ENCODE measurements around the gene RAB37.

RAB37 gene

GRCh38 chr17:74728033-74728701 lies 8.9 kb upstream of the RAB37 start:
- DNase-seq (ENCODE audit: low read depth in 2 of 2), result no peak

- DNase-seq (ENCODE audit: low read depth in 2 of 2), result no peak
Observed at GRCh38 chr17:74728702-74729075, 8.4 kb upstream of the RAB37 start.

- DNase-seq (ENCODE audit: low read depth in 2 of 2), result no peak
Observed at GRCh38 chr17:74729368-74729767, 7.7 kb upstream of the RAB37 start.

- no peak for DNase-seq (ENCODE audit: low read depth in 2 of 2)
Observed at GRCh38 chr17:74729866-74730265, 7.2 kb upstream of the RAB37 start.

GRCh38 chr17:74730491-74731346 lies 6.3 kb upstream of the RAB37 start:
- DNase-seq (ENCODE audit: low read depth in 2 of 2), result no peak

- no peak for DNase-seq (ENCODE audit: low read depth in 2 of 2)
Observed at GRCh38 chr17:74731347-74731605, 5.8 kb upstream of the RAB37 start.

GRCh38 chr17:74732042-74732867 lies 4.8 kb upstream of the RAB37 start:
- DNase-seq (ENCODE audit: low read depth in 2 of 2), result no peak

- no peak for DNase-seq (ENCODE audit: low read depth in 2 of 2)
Observed at GRCh38 chr17:74733365-74734122, 3.5 kb upstream of the RAB37 start.

- DNase-seq (ENCODE audit: low read depth in 2 of 2), result no peak
Observed at GRCh38 chr17:74734256-74734655, 2.8 kb upstream of the RAB37 start.

- DNase-seq (ENCODE audit: low read depth in 2 of 2), result no peak
Observed at GRCh38 chr17:74737299-74738050, 419 bp downstream of the RAB37 start.

GRCh38 chr17:74738051-74738996 lies 1.3 kb downstream of the RAB37 start:
- peak; percentile 47 to 61 for DNase-seq (ENCODE audit: low read depth in 2 of 2)

- no peak for DNase-seq (ENCODE audit: low read depth in 2 of 2)
Observed at GRCh38 chr17:74739227-74739831, 2.3 kb downstream of the RAB37 start.

GRCh38 chr17:74740173-74740572 lies 3.1 kb downstream of the RAB37 start:
- no peak for DNase-seq (ENCODE audit: low read depth in 2 of 2)

GRCh38 chr17:74740641-74741387 lies 3.8 kb downstream of the RAB37 start:
- no peak for DNase-seq (ENCODE audit: low read depth in 2 of 2)

GRCh38 chr17:74742153-74742515 lies 5.1 kb downstream of the RAB37 start:
- DNase-seq (ENCODE audit: low read depth in 2 of 2), result no peak

- no peak for DNase-seq (ENCODE audit: low read depth in 2 of 2)
Observed at GRCh38 chr17:74742978-74743545, 6.0 kb downstream of the RAB37 start.

- no peak for DNase-seq (ENCODE audit: low read depth in 2 of 2)
Observed at GRCh38 chr17:74743755-74744154, 6.7 kb downstream of the RAB37 start.

GRCh38 chr17:74744349-74744713 lies 7.3 kb downstream of the RAB37 start:
- no peak for DNase-seq (ENCODE audit: low read depth in 2 of 2)
